Measurements from ENCODE around the gene ALOX12.
"Not testable (repeated sequence)": the region's sequence is repeated elsewhere in the genome, so short reads cannot be mapped to it uniquely, and the experiment has no call there.

Gene ALOX12

GRCh38 chr17:7046725-7047397 is 51.0 kb downstream of the ALOX12 start:
- not testable (repeated sequence) for DNase-seq

- no peak for DNase-seq
Measured at GRCh38 chr17:7047566-7047965, 51.7 kb downstream of the ALOX12 start.

- no peak for DNase-seq
Measured at GRCh38 chr17:7048968-7049367, 53.1 kb downstream of the ALOX12 start.

- not testable (repeated sequence) for DNase-seq
Measured at GRCh38 chr17:7050583-7050982, 54.7 kb downstream of the ALOX12 start.

GRCh38 chr17:7056386-7056785 is 60.5 kb downstream of the ALOX12 start:
- no peak for DNase-seq

- no peak for DNase-seq
Measured at GRCh38 chr17:7058831-7059447, 63.1 kb downstream of the ALOX12 start.

All from SIG-M5 (cell line).